HepG2 (cell line): ENCODE data around the gene RSRC2. TPM values are rescaled to one million over a fixed set of nuclear protein-coding genes. Genes with fewer than 3 reads are reported as not detected.

Experiments
- ADNP ChIP-seq: sonication (generic); formaldehyde crosslinking; IDR thresholded peaks from 2 replicates; pipeline ENCODE4 v1.4.0; 2020; ENCODE audit warnings: missing genetic modification reagents
- CEBPB ChIP-seq: IDR thresholded peaks from 2 replicates; pipeline ENCODE4 v1.6.1; 2011; ENCODE audit warnings: low read depth, low read length, improper control_type of control experiment, borderline replicate concordance
- FOXP1 ChIP-seq, 2 experiments: fragments of 450-650 bp in 1 of 2; IDR thresholded peaks; 2 replicates each; pipeline ENCODE4 v1.6.1; 2017 to 2018; ENCODE audit warnings: antibody characterized with exemption in 1 of 2
- ISL2 ChIP-seq: sonication (generic); formaldehyde crosslinking; IDR thresholded peaks from 2 replicates; pipeline ENCODE4 v1.5.0; 2020; ENCODE audit warnings: missing genetic modification reagents
- LRRFIP1 ChIP-seq: sonication (generic); formaldehyde crosslinking; conservative IDR thresholded peaks from 2 replicates; pipeline ENCODE4 v1.4.0; 2020; ENCODE audit warnings: missing genetic modification reagents
- MAFF ChIP-seq: IDR thresholded peaks from 2 replicates; pipeline ENCODE4 v1.6.1; 2011; ENCODE audit warnings: low read depth, low read length, improper control_type of control experiment
- MIER3 ChIP-seq: IDR thresholded peaks from 2 replicates; pipeline ENCODE4 v1.6.1; 2016; ENCODE audit warnings: missing compliant biosample characterization, borderline replicate concordance
- MIXL1 ChIP-seq: IDR thresholded peaks from 2 replicates; pipeline ENCODE4 v1.6.1; 2016
- MNT ChIP-seq: fragments of 450-650 bp; IDR thresholded peaks from 2 replicates; pipeline ENCODE4 v1.6.1; 2016
- NFE2 ChIP-seq: sonication (generic); formaldehyde crosslinking; IDR thresholded peaks from 2 replicates; pipeline ENCODE4 v1.4.0; 2020; ENCODE audit warnings: missing genetic modification reagents
- PITX1 ChIP-seq: sonication (generic); formaldehyde crosslinking; IDR thresholded peaks from 2 replicates; pipeline ENCODE4 v1.5.1; 2020; ENCODE audit warnings: mild to moderate bottlenecking, missing genetic modification reagents
- POLR2G ChIP-seq: fragments of 200-400 bp; formaldehyde crosslinking; IDR thresholded peaks from 2 replicates; pipeline ENCODE4 v1.6.1; 2018; ENCODE audit warnings: mild to moderate bottlenecking, low read depth, low read length, moderate library complexity
- RBM22 ChIP-seq: fragments of 200-400 bp; formaldehyde crosslinking; optimal IDR thresholded peaks from 2 replicates; pipeline ENCODE3; 2017; ENCODE audit warnings: mild to moderate bottlenecking, low read length, moderate library complexity
- SALL1 ChIP-seq: sonication (generic); formaldehyde crosslinking; IDR thresholded peaks from 2 replicates; pipeline ENCODE4 v1.8.0; 2022; ENCODE audit warnings: mild to moderate bottlenecking, missing genetic modification reagents
- SAP130 ChIP-seq: IDR thresholded peaks from 2 replicates; pipeline ENCODE4 v1.6.1; 2016; ENCODE audit warnings: low read depth
- TFDP2 ChIP-seq: sonication (generic); formaldehyde crosslinking; IDR thresholded peaks from 2 replicates; pipeline ENCODE4 v1.4.0; 2020; ENCODE audit warnings: missing genetic modification reagents
- ZBTB33 ChIP-seq: sonication (generic); formaldehyde crosslinking; IDR thresholded peaks from 2 replicates; pipeline ENCODE4 v1.4.0; 2020; ENCODE audit warnings: missing genetic modification reagents
- ZMAT3 ChIP-seq: sonication (generic); formaldehyde crosslinking; conservative IDR thresholded peaks from 2 replicates; pipeline ENCODE4 v1.7.0; 2021; ENCODE audit warnings: missing genetic modification reagents
- ZNF12 ChIP-seq: sonication (generic); formaldehyde crosslinking; IDR thresholded peaks from 2 replicates; pipeline ENCODE4 v1.5.0; 2020; ENCODE audit warnings: missing genetic modification reagents
- ZNF121 ChIP-seq: sonication (generic); formaldehyde crosslinking; IDR thresholded peaks from 2 replicates; pipeline ENCODE4 v1.5.0; 2020; ENCODE audit warnings: mild to moderate bottlenecking, missing genetic modification reagents
- ZNF3 ChIP-seq: IDR thresholded peaks from 2 replicates; pipeline ENCODE4 v1.7.0; 2017; ENCODE audit warnings: inconsistent platforms
- ZNF337 ChIP-seq: sonication (generic); formaldehyde crosslinking; IDR thresholded peaks from 2 replicates; pipeline ENCODE4 v1.5.1; 2020; ENCODE audit warnings: missing genetic modification reagents, low read depth, mild to moderate bottlenecking, borderline replicate concordance
- ZNF510 ChIP-seq: sonication (generic); formaldehyde crosslinking; IDR thresholded peaks from 2 replicates; pipeline ENCODE4 v1.4.0; 2020; ENCODE audit warnings: low read depth, mild to moderate bottlenecking, missing genetic modification reagents
- ZNF672 ChIP-seq: sonication (generic); formaldehyde crosslinking; IDR thresholded peaks from 2 replicates; pipeline ENCODE4 v1.8.1; 2022; ENCODE audit warnings: missing genetic modification reagents
- ZNF703 ChIP-seq: sonication (generic); formaldehyde crosslinking; IDR thresholded peaks from 2 replicates; pipeline ENCODE4 v1.5.1; 2020; ENCODE audit warnings: missing genetic modification reagents, mild to moderate bottlenecking, moderate library complexity, borderline replicate concordance
- ZNF747 ChIP-seq: sonication (generic); formaldehyde crosslinking; IDR thresholded peaks from 2 replicates; pipeline ENCODE4 v1.8.1; 2023; ENCODE audit warnings: missing genetic modification reagents, mild to moderate bottlenecking, borderline replicate concordance
- ZZZ3 ChIP-seq: sonication (generic); formaldehyde crosslinking; IDR thresholded peaks from 2 replicates; pipeline ENCODE4 v1.4.0; 2020; ENCODE audit warnings: missing genetic modification reagents, mild to moderate bottlenecking, borderline replicate concordance
- polyA plus RNA-seq, 8 experiments: library from polyadenylated mRNA; depleted of rRNA in 3 of 8; stranded (reverse) in 7 of 8; unstranded in 1 of 8; fragments of >200 nt; fragmentation: Illumina TruSeq in 4 of 8; extraction: Trizol in 4 of 8; gene quantifications; 2 replicates each; pipeline versions ENCODE4 v1.2.1 to v1.2.3, GENCODE V29; 2011 to 2016; ENCODE audit warnings: low read depth in 4 of 8, missing spikeins in 1 of 8, mixed read lengths in 1 of 8; ENCODE audit not compliant: insufficient read depth in 1 of 8
- total RNA-seq, 5 experiments: library from RNA; depleted of rRNA; stranded (reverse); fragments of >200 nt; fragmentation: Illumina TruSeq; extraction: Trizol; gene quantifications; 2 replicates each; pipeline ENCODE4 v1.2.3, GENCODE V29; 2016; ENCODE audit warnings: low read depth in 1 of 5

RSRC2 gene
- total and polyA plus RNA-seq, 2 of the 13 experiments (the other 11 are each of a cell fraction or from before 2014, with no cell fraction given): 31.4 to 77.8 TPM

- TF ChIP-seq TFDP2 (CRISPR knock-in tag) (0 out of 2 replicates have a peak, but pooled peaks have one; percentile 24), ZNF337 (CRISPR knock-in tag) (no peak), ADNP (CRISPR knock-in tag) (no peak), MNT (peak; percentile 62), PITX1 (no peak), ZMAT3 (no peak), RBM22 (peak; percentile 47), MIXL1 (CRISPR knock-in tag) (no peak), ZNF510 (CRISPR knock-in tag) (no peak), NFE2 (no peak), FOXP1 (IDR thresholded peaks at IDR 0.05) (no peak), FOXP1 (CRISPR knock-in tag; IDR thresholded peaks at IDR 0.05) (0 out of 2 replicates have a peak, but pooled peaks have one; percentile 16), CEBPB (peak; percentile 90), SALL1 (peak; percentile 32; the same call in 1 of the 2 replicates), POLR2G (0 out of 2 replicates have a peak, but pooled peaks have one; percentile 28), ZZZ3 (CRISPR knock-in tag) (no peak), ZNF672 (no peak), ISL2 (CRISPR knock-in tag) (no peak), ZBTB33 (CRISPR knock-in tag) (0 out of 2 replicates have a peak, but pooled peaks have one; percentile 8), ZNF121 (CRISPR knock-in tag) (no peak), MAFF (no peak), ZNF703 (no peak), ZNF3 (CRISPR knock-in tag) (no peak), MIER3 (CRISPR knock-in tag) (no peak), LRRFIP1 (CRISPR knock-in tag) (no peak), ZNF12 (CRISPR knock-in tag) (no peak), SAP130 (peak; percentile 83), ZNF747 (CRISPR knock-in tag) (no peak)
Observed at GRCh38 chr12:122523280-122523679, 3.5 kb downstream of the RSRC2 start (continued).
